C4-2B (cell line): ENCODE measurements around the gene MYCN.

Experiments used
- ZFX ChIP-seq: fragments of 450-650 bp; IDR thresholded peaks from 2 replicates; pipeline ENCODE4 v1.6.1; 2017
- TF ChIP-seq, protein P1 (sequence below): fragments of 450-650 bp; conservative IDR thresholded peaks from 2 replicates; pipeline ENCODE4 v1.5.1; 2017; ENCODE audit warnings: mild to moderate bottlenecking

DNA sequence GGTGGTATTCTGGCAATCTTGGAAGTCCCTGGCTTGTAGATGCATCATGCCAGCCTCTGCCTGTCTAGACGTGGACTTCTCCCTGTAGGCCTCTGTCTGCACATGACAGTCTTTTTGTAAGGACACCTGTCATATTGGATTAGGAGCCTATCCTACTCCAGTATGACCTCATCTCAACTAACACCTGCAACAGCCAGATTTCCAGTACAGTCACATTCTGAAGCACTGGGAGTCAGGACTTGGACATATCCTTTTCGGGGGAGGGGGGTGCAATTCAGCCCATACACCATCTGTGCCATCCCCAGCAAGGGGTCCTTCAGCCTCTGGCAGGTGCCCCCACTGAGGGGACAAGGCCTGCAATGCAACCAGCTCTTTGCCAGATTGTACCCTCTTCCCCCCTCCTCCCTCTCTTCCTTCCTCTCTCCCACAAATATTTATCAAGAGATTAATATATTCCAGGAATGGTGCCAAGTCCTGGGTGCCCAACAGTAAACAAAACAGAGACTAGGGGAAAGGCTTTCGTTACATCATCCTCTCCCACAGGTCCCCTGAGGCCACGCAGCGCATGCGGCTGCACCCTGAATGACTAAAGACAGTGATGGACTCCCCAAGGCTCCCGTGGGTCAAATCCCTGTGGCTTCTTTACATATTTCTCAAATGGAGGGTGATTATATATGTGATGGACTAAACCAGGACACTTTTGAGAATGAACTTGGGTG lies 20.5 kb upstream of the MYCN start:
- TF ChIP-seq, protein P1, sequence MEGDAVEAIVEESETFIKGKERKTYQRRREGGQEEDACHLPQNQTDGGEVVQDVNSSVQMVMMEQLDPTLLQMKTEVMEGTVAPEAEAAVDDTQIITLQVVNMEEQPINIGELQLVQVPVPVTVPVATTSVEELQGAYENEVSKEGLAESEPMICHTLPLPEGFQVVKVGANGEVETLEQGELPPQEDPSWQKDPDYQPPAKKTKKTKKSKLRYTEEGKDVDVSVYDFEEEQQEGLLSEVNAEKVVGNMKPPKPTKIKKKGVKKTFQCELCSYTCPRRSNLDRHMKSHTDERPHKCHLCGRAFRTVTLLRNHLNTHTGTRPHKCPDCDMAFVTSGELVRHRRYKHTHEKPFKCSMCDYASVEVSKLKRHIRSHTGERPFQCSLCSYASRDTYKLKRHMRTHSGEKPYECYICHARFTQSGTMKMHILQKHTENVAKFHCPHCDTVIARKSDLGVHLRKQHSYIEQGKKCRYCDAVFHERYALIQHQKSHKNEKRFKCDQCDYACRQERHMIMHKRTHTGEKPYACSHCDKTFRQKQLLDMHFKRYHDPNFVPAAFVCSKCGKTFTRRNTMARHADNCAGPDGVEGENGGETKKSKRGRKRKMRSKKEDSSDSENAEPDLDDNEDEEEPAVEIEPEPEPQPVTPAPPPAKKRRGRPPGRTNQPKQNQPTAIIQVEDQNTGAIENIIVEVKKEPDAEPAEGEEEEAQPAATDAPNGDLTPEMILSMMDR, result no peak
- no peak for TF ChIP-seq ZFX
